NCI-H510A treated with DMSO at 0.1 percent for 48 hours (cell line): ENCODE data around the gene GRIA4.
"Not testable (repeated sequence)": the region's sequence is repeated elsewhere in the genome, so short reads cannot be mapped to it uniquely, and the experiment has no call there.

Source experiments
- DNase-seq: peaks from one replicate; lab custom pipeline; 2025; lab: John Stamatoyannopoulos, UW

Gene GRIA4

GRCh38 chr11:105860105-105860504, 250.2 kb downstream of the GRIA4 start:
- no peak for DNase-seq

- DNase-seq: peak; percentile 73
Observed at GRCh38 chr11:105861225-105861624, 251.4 kb downstream of the GRIA4 start.

- DNase-seq: peak; percentile 88
Observed at GRCh38 chr11:105862736-105863367, 253.0 kb downstream of the GRIA4 start.

GRCh38 chr11:105863523-105863922, 253.7 kb downstream of the GRIA4 start:
- no peak for DNase-seq

DNA sequence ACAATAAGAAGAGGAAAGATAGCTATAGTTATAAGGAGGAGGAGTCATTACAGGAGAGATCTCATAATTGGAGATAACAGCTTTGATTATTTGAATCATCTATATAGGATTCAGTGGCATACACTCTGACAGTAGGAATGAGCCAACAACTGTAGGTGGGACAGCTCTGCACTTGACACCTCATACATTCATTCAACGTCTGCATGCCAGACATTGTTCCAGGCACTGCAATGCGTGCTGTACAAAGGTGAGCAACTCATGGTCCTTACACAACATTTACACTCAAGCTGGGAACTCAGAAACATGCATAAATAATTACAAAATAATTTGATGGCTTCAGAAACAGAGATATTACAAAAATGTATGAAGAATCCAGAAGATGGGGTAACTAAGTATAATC, 257.9 kb downstream of the GRIA4 start:
- DNase-seq: no peak

- DNase-seq: no peak
Observed at GRCh38 chr11:105868762-105869285, 259.0 kb downstream of the GRIA4 start.

GRCh38 chr11:105870516-105871113, 260.7 kb downstream of the GRIA4 start:
- no peak for DNase-seq

DNA sequence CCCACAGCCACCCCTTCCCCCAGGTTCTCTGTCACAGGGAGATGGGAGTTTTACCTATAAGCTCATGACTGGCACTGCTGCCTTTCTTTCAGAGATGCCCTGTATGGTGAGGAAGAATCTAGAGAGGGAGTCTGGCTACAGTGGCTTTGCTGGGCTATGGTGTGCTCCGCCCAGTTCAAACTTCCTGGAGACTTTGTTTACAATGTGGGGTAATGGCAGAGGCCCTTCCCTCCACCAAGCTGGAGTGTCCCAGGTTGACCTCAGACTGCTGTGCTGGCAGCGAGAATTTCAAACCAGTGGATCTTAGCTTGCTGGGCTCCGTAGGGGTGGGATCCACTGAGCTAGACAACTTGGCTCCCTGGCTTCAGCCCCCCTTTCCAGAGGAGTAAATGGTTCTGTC, 268.6 kb downstream of the GRIA4 start:
- DNase-seq: no peak

DNA sequence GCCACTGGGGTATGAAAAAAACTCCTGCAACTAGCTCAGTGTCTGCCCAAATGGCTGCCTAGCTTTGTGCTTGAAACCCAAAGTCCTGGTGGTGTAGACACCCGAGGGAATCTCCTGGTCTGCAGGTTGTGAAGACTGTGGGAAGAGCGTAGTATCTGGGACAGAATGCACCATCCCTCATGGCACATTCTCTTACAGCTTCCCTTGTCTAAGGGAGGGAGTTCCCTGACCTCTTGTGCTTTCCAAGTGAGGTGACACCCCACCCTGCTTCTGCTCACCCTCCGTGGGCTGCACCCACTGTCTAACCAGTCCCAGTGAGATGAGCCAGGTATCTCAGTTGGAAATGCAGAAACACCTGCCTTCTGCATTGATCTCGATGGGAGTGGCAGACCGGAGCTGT, 269.1 kb downstream of the GRIA4 start:
- not testable (repeated sequence) for DNase-seq

GRCh38 chr11:105881027-105881426, 271.2 kb downstream of the GRIA4 start:
- DNase-seq: peak; percentile 59

GRCh38 chr11:105884436-105884835, 274.6 kb downstream of the GRIA4 start:
- DNase-seq: no peak

GRCh38 chr11:105891685-105892084, 281.8 kb downstream of the GRIA4 start:
- DNase-seq: no peak

GRCh38 chr11:105897161-105897560, 287.3 kb downstream of the GRIA4 start:
- no peak for DNase-seq

- no peak for DNase-seq
Observed at GRCh38 chr11:105899772-105900171, 289.9 kb downstream of the GRIA4 start.

GRCh38 chr11:105900515-105901035, 290.7 kb downstream of the GRIA4 start:
- no peak for DNase-seq

DNA sequence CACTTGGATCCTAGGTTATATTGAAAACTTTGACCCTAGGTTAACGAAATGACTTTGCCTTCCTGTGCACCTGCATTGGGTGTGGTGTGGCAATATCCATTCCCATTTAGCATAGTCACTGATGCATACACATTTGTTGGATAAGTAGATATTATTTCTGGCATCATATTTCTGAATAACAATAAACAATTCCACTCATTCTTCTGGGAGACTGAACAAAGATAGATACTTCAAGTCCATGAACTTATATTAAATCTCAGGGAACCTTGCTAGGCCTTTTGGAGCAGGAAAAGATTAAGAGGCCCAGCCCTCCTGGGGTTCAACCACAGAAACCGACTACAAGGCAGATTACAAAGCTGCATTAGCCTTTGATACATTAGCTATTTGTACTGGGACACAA, 293.2 kb downstream of the GRIA4 start:
- DNase-seq: no peak

- DNase-seq: no peak
Observed at GRCh38 chr11:105906517-105906916, 296.6 kb downstream of the GRIA4 start.

GRCh38 chr11:105907319-105907718, 297.4 kb downstream of the GRIA4 start:
- DNase-seq: no peak

GRCh38 chr11:105910095-105910715, 300.3 kb downstream of the GRIA4 start:
- DNase-seq: no peak

DNA sequence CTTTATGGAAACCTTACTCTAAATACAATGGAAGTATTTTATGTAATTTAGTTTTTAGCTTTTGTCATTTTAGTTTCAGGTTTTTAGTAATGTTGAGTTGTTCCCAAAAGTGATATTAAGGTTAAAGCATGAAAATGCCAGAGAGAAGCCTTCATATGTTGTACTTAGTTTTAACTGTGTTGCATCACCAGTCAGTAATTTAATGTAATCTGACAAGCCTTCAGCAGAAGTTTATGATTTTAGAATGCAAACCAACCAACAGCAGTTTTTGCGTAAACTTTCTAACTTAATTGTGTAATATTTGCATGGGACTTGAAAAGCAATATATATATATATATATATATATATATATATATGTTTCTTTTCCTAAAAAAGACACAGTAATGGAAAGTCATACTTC, 301.6 kb downstream of the GRIA4 start:
- no peak for DNase-seq

DNA sequence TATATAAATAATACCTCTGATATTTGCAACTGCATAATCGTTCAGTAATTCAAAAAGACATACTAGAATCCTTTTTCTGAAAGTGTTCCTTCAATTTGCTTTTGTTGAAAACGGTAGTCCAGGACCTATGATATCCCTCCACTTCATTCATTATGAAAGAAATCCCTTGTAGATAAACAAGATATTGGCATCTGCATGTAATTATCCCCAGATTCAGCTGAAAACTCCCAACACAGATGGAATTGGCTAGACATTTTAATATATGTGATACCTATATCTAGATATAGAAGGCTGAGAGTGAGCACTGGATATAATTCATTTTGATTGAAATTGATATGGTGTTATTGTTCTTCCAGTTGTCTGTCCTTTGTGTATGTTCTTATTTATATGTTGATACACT, 302.8 kb downstream of the GRIA4 start:
- no peak for DNase-seq

- DNase-seq: no peak
Observed at GRCh38 chr11:105915021-105915420, 305.1 kb downstream of the GRIA4 start.

DNA sequence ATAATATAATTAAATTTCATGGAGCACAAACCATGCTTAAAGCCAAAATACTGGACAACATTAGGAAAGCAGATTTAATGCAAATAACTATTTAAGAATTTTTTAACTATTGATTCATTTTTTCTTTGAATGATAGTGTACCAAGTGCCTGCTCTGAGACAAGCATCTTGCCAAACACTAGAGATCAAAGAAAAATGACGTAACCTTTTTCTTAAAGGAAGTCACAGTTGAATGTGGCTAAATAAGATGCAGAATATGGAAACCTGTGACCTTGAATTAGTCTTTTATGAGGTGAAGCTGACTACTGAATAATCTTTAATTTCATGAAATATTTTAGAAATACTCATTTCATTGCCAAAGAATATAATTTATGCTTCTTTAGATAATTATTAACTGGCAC, 308.2 kb downstream of the GRIA4 start:
- DNase-seq: no peak
